GM12892 (cell line): ENCODE data around the gene APOD.

Source experiments
- POLR2A ChIP-seq: IDR thresholded peaks from 2 replicates; pipeline ENCODE4 v1.6.1; 2011; ENCODE audit warnings: low read depth, low read length, control low read depth
- POLR2AphosphoS5 ChIP-seq: IDR thresholded peaks from 2 replicates; pipeline ENCODE4 v1.6.1; 2011; ENCODE audit warnings: low read depth, low read length, control low read depth
- TAF1 ChIP-seq: IDR thresholded peaks from 2 replicates; pipeline ENCODE4 v1.6.1; 2011; ENCODE audit warnings: low read depth, mild to moderate bottlenecking, control low read depth, low read length, borderline replicate concordance

GRCh38 chr3:195537995-195538394, 45.7 kb downstream of the APOD start:
- TF ChIP-seq POLR2A (no peak), POLR2AphosphoS5 (no peak), TAF1 (no peak)
